Raji (cell line): ENCODE results near the gene GAPT.

Experiments
- POLR2A ChIP-seq: IDR thresholded peaks from 2 replicates; pipeline ENCODE4 v1.6.1; 2011; ENCODE audit warnings: low read depth, low read length, control low read depth; ENCODE audit not compliant: insufficient read depth

Gene GAPT

DNA sequence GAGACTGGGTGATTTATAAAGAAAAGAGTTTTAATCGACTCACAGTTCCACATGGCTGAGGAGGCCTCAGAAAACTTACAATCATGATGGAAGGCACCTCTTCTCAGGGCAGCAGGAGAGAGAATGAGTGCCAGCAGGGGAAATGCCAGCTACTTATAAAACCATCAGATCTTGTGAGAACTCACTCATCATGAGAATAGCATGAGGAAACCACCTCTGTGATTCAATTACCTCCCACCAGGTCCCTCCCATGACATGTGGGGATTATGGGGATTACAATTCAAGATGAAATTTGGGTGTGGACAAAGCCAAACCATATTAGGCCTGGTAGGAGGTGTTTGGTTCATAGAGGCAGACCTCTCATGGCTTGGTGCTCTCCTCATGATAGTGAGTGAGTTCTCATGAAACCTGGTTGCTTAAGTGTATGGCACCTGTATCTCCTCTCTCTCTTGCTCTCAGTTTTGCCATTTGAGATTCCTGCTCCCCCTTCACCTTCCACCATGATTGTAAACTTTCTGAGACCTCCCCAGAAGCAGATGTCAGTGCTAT, 39.8 kb downstream of the GAPT start:
- no peak for TF ChIP-seq POLR2A

DNA sequence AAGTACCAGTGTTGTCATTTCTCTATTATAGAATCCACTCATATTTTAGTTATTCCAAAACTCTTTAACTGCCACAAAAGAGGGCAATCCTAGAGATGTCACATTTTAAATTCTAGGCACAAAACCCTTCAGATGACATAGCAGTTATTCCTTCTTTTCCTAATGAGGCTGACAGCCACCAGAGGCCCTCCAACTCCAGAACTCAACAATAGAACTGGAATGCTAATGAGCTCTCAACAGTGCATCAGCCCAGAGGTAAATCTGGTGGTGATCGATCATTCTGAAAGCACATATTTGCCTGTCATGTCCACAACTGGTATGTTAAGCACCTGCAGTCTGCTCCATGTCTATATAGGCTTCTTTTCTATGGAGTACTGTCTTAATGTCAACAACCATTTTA, 51.5 kb downstream of the GAPT start:
- TF ChIP-seq POLR2A, result no peak

DNA sequence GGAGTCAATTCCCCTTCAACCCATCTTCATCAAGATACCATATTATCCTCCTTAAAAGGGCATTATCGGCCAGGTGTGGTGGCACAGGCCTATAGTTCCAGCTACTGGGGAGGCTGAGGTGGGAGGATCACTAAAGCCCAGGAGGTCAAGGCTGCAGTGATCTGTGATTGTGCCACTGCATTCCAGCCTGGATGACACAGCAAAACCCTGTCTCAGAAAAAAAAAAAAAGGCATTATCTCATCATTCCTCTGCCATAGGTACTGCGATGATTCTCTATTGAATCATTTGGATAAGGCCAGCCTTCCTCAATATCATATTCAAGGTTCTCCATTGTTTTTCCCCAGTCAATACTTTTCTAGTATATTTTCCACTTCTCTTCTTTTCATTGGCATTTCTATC, 52.5 kb downstream of the GAPT start:
- no peak for TF ChIP-seq POLR2A

DNA sequence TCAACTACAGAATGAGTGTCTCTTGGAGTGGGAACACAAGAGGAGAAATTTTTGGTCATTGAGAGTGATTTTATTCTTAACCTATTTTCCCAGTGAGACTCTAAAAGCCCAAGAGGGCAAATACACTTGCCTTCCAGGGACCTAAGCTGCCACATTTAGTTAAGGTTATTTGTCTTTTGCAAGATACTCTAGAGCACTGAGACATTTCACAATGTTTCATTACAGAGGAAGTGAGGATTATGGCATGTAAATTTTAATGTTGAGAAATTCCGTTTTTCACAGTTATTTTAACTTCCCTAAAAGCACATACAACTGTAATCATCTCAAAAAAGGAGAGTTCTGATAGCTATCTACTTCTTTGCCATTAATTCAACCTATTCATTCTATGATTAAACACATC, 53.0 kb downstream of the GAPT start:
- TF ChIP-seq POLR2A, result no peak

DNA sequence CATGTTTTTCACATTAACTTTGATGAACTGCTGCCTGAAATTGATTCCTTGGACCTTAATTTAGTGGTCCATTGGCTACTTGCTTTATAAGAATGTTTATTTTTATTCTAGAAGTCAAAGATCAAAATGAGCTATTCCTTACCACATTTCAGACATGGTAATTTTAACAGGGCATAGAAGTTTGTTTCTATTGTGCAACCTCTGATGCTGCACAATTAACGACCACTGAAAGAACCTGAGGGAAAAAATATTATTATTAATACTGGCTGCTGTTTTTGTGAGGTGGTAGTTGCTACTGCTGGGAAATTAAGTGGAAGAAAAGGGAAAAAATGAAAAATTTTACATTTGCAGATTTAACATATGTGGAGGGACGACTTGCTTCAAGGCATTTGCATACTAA, 53.7 kb downstream of the GAPT start:
- no peak for TF ChIP-seq POLR2A

DNA sequence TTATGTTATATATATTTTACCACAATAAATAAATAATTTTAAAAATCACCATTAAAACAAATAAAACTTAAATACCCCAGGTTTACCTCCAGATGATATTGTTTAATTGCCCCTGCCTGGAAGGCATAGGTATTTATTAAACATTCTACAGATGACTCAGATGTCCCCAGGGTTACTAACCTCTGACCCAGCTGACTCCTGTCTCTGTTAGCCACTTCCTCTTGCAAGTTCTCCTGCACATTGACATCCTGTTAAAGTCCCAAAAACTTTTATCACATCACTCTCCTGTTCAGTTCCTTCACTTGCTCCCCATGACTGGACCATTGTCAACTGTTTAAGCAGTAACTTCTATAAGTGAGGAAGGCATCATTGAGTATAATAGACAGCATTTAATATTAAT, 54.7 kb downstream of the GAPT start:
- TF ChIP-seq POLR2A, result no peak
